ENCODE measurements around the gene RRAGA.
"Not testable (repeated sequence)": the region's sequence is repeated elsewhere in the genome, so short reads cannot be mapped to it uniquely, and the experiment has no call there.

The RRAGA gene

GRCh38 chr9:19085295-19085694, 36.1 kb downstream of the RRAGA start:
- DNase-seq (ENCODE audit: low read depth), result no peak

GRCh38 chr9:19087106-19088000, 38.1 kb downstream of the RRAGA start:
- DNase-seq (ENCODE audit: low read depth), result no peak

GRCh38 chr9:19097431-19097830, 48.2 kb downstream of the RRAGA start:
- DNase-seq (ENCODE audit: low read depth), result not testable (repeated sequence)

Measured in stimulated activated CD8-positive, alpha-beta memory T cell treated with anti-CD3 and anti-CD28 coated beads, Interleukin-15, amount 100 ng/mL, for 24 hours (primary cell).